Fibroblast of lung (primary cell): ENCODE measurements around the gene ABO. TPM values are rescaled to one million over a fixed set of nuclear protein-coding genes. Genes with fewer than 3 reads are reported as not detected.
"Not testable (repeated sequence)": the region's sequence is repeated elsewhere in the genome, so short reads cannot be mapped to it uniquely, and the experiment has no call there.

Experiments
- DNase-seq, 2 donors: peaks; one replicate each; pipeline versions ENCODE4 v3.0.0 to v3.0.0-alpha.2; 2010; ENCODE audit warnings: low read depth in 2 of 2
- H2AFZ ChIP-seq: 2 replicates; pipeline ENCODE4 v1.5.1; 2012; ENCODE audit warnings: low read length, control low read depth, inconsistent platforms
- H3K27ac ChIP-seq: 2 replicates; pipeline ENCODE4 v1.5.1; 2011; ENCODE audit warnings: low read length, control low read depth; ENCODE audit not compliant: insufficient read depth
- H3K27me3 ChIP-seq: 2 replicates; pipeline ENCODE4 v1.5.1; 2011; ENCODE audit warnings: mild to moderate bottlenecking, low read length; ENCODE audit not compliant: control insufficient read depth, insufficient read depth
- H3K36me3 ChIP-seq: 2 replicates; pipeline ENCODE4 v1.5.1; 2011; ENCODE audit warnings: low read length; ENCODE audit not compliant: control insufficient read depth, insufficient read depth
- H3K4me1 ChIP-seq: 2 replicates; pipeline ENCODE4 v1.5.1; 2011; ENCODE audit warnings: low read length; ENCODE audit not compliant: control insufficient read depth, insufficient read depth; ENCODE audit errors: extremely low read depth
- H3K4me2 ChIP-seq: 2 replicates; pipeline ENCODE4 v1.5.1; 2011; ENCODE audit warnings: low read length, control low read depth; ENCODE audit not compliant: insufficient read depth; ENCODE audit errors: extremely low read depth
- H3K4me3 ChIP-seq, 4 experiments: fragments of 200-600 bp in 1 of 4; sonication (generic) in 1 of 4; replicated peaks in 1 of 4; 2 replicates each; pipeline ENCODE4 v1.5.1; 2011 to 2016; ENCODE audit warnings: low read length in 4 of 4, low read depth in 3 of 4, mild to moderate bottlenecking in 3 of 4, control low read depth in 2 of 4, inconsistent platforms in 1 of 4, mixed read lengths in 1 of 4; ENCODE audit not compliant: insufficient read depth in 1 of 4; ENCODE audit errors: control extremely low read depth in 1 of 4
- H3K79me2 ChIP-seq: 2 replicates; pipeline ENCODE4 v1.5.1; 2012; ENCODE audit warnings: mild to moderate bottlenecking, low read length, inconsistent platforms; ENCODE audit not compliant: control insufficient read depth, insufficient read depth
- H3K9ac ChIP-seq: 2 replicates; pipeline ENCODE4 v1.5.1; 2011; ENCODE audit warnings: mild to moderate bottlenecking, low read length, control low read depth; ENCODE audit not compliant: insufficient read depth
- H3K9me3 ChIP-seq: 2 replicates; pipeline ENCODE4 v1.5.1; 2012; ENCODE audit warnings: low read depth, low read length; ENCODE audit not compliant: control insufficient read depth, insufficient read depth
- H4K20me1 ChIP-seq: 2 replicates; pipeline ENCODE4 v1.5.1; 2011; ENCODE audit warnings: low read length; ENCODE audit not compliant: control insufficient read depth, insufficient read depth; ENCODE audit errors: extremely low read depth
- CTCF ChIP-seq, 2 donors: IDR thresholded peaks in 1 of 2; conservative IDR thresholded peaks in 1 of 2; 1 replicate in 1 of 2; 2 replicates in 1 of 2; pipeline ENCODE4 v1.5.1; 2011 to 2012; ENCODE audit warnings: low read length in 2 of 2, control low read depth in 1 of 2, inconsistent platforms in 1 of 2, low read depth in 1 of 2, mild to moderate bottlenecking in 1 of 2
- EZH2 ChIP-seq: IDR thresholded peaks from 2 replicates; pipeline ENCODE4 v1.5.1; 2012; ENCODE audit warnings: low read length, control low read depth, mild to moderate bottlenecking; ENCODE audit errors: missing control alignments
- polyA plus RNA-seq, 2 donors: library from polyadenylated mRNA; depleted of rRNA in 1 of 2; stranded (reverse) in 1 of 2; unstranded in 1 of 2; fragments of >200 nt; gene quantifications; 2 replicates each; pipeline ENCODE4 v1.2.1, GENCODE V29; 2011 to 2012; ENCODE audit warnings: missing spikeins in 1 of 2
- total RNA-seq: library from RNA; depleted of rRNA; stranded (reverse); fragments of >200 nt; gene quantifications from 2 replicates; pipeline ENCODE4 v1.2.1, GENCODE V29; 2014

ABO gene
- total and polyA plus RNA-seq, 2 donors (not counting 1 experiment from before 2014, with no cell fraction given), result not detected

GRCh38 chr9:133208880-133209300, 66.1 kb downstream of the ABO start, which contains the start of gene OBP2B:
TSS of gene OBP2B (minus strand) at chr9:133209250. CDS start at chr9:133209199, 51 bp downstream.
- H3K9ac ChIP-seq, H3K27me3 ChIP-seq, H3K79me2 ChIP-seq, H3K4me1 ChIP-seq, H3K36me3 ChIP-seq, H3K9me3 ChIP-seq, H3K27ac ChIP-seq, DNase-seq, H3K4me2 ChIP-seq, H3K4me3 ChIP-seq, H4K20me1 ChIP-seq, H2AFZ ChIP-seq: not testable (repeated sequence)

GRCh38 chr9:133208171-133208879, 66.7 kb downstream of the ABO start:
- H4K20me1 ChIP-seq, H3K27me3 ChIP-seq, H3K79me2 ChIP-seq, H3K9me3 ChIP-seq, H3K4me3 ChIP-seq, H3K4me2 ChIP-seq, H3K9ac ChIP-seq, H3K4me1 ChIP-seq, H3K36me3 ChIP-seq, H3K27ac ChIP-seq, H2AFZ ChIP-seq, DNase-seq: not testable (repeated sequence)

GRCh38 chr9:133207540-133208170, 67.3 kb downstream of the ABO start:
- no peaks in the 10 kb centered on the region for H3K4me1 ChIP-seq
- H3K27ac ChIP-seq, result no peak overlapping the region
- TF ChIP-seq CTCF (conservative IDR thresholded peaks at IDR 0.05 in 1 of 2, IDR thresholded peaks at IDR 0.05 in 1 of 2; ENCODE audit: low read depth in 1 of 2, low read length in 2 of 2), result no peak
- TF ChIP-seq EZH2, result no peak
- no peak for DNase-seq
- no peaks in the 10 kb centered on the region for H3K79me2 ChIP-seq
- H3K9ac ChIP-seq, result no peak overlapping the region
- no peak overlapping the region for H3K4me3 ChIP-seq
- H3K9me3 ChIP-seq, result no peaks in the 10 kb centered on the region
- H4K20me1 ChIP-seq, result no peaks in the 10 kb centered on the region
- H2AFZ ChIP-seq, result no peak overlapping the region
- no peak overlapping the region for H3K4me2 ChIP-seq
- no peaks in the 10 kb centered on the region for H3K36me3 ChIP-seq
- H3K27me3 ChIP-seq, result peaks cover 2% of the 10 kb centered on the region

- H3K4me2 ChIP-seq, result no peak overlapping the region
- no peak overlapping the region for H3K9ac ChIP-seq
- H3K79me2 ChIP-seq, result no peaks in the 10 kb centered on the region
- H3K4me1 ChIP-seq, result no peaks in the 10 kb centered on the region
- H3K27me3 ChIP-seq, result peaks cover 2% of the 10 kb centered on the region
- no peaks in the 10 kb centered on the region for H4K20me1 ChIP-seq
- DNase-seq, result no peak
- no peak overlapping the region for H3K27ac ChIP-seq
- no peaks in the 10 kb centered on the region for H3K9me3 ChIP-seq
- no peak overlapping the region for H2AFZ ChIP-seq
- TF ChIP-seq CTCF (conservative IDR thresholded peaks at IDR 0.05 in 1 of 2, IDR thresholded peaks at IDR 0.05 in 1 of 2; ENCODE audit: low read depth in 1 of 2, low read length in 2 of 2) (no peak), EZH2 (no peak)
- no peak overlapping the region for H3K4me3 ChIP-seq
- H3K36me3 ChIP-seq, result no peaks in the 10 kb centered on the region
Observed at GRCh38 chr9:133207021-133207531, 67.9 kb downstream of the ABO start.
